GM20000 (cell line): ENCODE results near the gene OR4D6.

Experiments
- DNase-seq: peaks from one replicate; pipeline ENCODE4 v3.0.0; 2012; ENCODE audit warnings: low spot score
- CTCF ChIP-seq: IDR thresholded peaks from 2 replicates; pipeline ENCODE4 v1.5.1; 2012; ENCODE audit warnings: mild to moderate bottlenecking, control low read depth; ENCODE audit errors: extremely low read depth, missing control alignments

The OR4D6 gene

GRCh38 chr11:59456661-59457060, at the start of gene OR4D6:
OR4D6 (plus strand) TSS chr11:59456961; CDS start chr11:59456961, 0 bp downstream.
- no peak for DNase-seq
- no peak for TF ChIP-seq CTCF

- DNase-seq: no peak
- no peak for TF ChIP-seq CTCF
Observed at GRCh38 chr11:59413646-59414045, 43.1 kb upstream of the OR4D6 start.

- no peak for DNase-seq
- no peak for TF ChIP-seq CTCF
Observed at GRCh38 chr11:59415111-59415510, 41.6 kb upstream of the OR4D6 start.

- DNase-seq: no peak
Observed at GRCh38 chr11:59416613-59417012, 40.1 kb upstream of the OR4D6 start.

GRCh38 chr11:59417023-59417422, 39.7 kb upstream of the OR4D6 start:
- TF ChIP-seq CTCF: no peak
- DNase-seq: no peak

More at GRCh38 chr11:59416613-59417012, 40.1 kb upstream of the OR4D6 start:
- no peak for TF ChIP-seq CTCF

GRCh38 chr11:59418156-59418555, 38.6 kb upstream of the OR4D6 start:
- no peak for TF ChIP-seq CTCF
- no peak for DNase-seq

GRCh38 chr11:59423835-59424234, 32.9 kb upstream of the OR4D6 start:
- DNase-seq: no peak
- no peak for TF ChIP-seq CTCF
